Hepatocyte (in vitro differentiated cells): ENCODE measurements around the gene NPC1.

Experiments
- EZH2 ChIP-seq: fragments of 200-600 bp; sonication (generic); IDR thresholded peaks from 2 replicates; pipeline ENCODE4 v1.6.1; 2016; ENCODE audit warnings: antibody characterized with exemption, mild to moderate bottlenecking, borderline replicate concordance
- EZH2phosphoT487 ChIP-seq: fragments of 200-600 bp; sonication (generic); IDR thresholded peaks from one replicate; pipeline ENCODE4 v1.6.1; 2018; ENCODE audit warnings: antibody characterized with exemption, mild to moderate bottlenecking, low read depth, moderate library complexity; ENCODE audit not compliant: unreplicated experiment, severe bottlenecking
- TF ChIP-seq, protein P1 (sequence below): fragments of 200-600 bp; sonication (generic); IDR thresholded peaks from 2 replicates; pipeline ENCODE4 v1.5.1; 2016; ENCODE audit warnings: antibody characterized with exemption, mild to moderate bottlenecking; ENCODE audit not compliant: poor library complexity

DNA sequence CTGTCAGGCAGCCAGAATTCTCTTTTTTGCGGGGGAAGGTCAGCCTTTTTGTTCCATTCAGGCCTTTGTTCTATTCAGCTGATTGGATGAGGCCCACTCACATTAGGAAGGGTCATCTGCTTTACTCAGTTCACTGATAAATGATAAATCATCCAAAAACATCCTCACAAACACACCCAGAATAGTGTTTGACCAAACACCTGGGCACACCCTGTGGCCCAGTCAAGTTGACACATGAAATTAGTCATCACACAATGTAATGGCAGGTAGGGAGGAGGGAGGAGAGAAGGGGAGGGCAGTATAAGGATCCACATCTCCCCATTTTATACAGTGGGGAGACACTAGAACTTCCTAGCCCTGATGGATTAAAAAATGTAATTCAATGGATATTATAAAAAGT, 91.3 kb downstream of the NPC1 start:
- TF ChIP-seq EZH2 (no peak), EZH2phosphoT487 (no peak)
- TF ChIP-seq, protein P1, sequence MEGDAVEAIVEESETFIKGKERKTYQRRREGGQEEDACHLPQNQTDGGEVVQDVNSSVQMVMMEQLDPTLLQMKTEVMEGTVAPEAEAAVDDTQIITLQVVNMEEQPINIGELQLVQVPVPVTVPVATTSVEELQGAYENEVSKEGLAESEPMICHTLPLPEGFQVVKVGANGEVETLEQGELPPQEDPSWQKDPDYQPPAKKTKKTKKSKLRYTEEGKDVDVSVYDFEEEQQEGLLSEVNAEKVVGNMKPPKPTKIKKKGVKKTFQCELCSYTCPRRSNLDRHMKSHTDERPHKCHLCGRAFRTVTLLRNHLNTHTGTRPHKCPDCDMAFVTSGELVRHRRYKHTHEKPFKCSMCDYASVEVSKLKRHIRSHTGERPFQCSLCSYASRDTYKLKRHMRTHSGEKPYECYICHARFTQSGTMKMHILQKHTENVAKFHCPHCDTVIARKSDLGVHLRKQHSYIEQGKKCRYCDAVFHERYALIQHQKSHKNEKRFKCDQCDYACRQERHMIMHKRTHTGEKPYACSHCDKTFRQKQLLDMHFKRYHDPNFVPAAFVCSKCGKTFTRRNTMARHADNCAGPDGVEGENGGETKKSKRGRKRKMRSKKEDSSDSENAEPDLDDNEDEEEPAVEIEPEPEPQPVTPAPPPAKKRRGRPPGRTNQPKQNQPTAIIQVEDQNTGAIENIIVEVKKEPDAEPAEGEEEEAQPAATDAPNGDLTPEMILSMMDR = no peak
